Omental fat pad (tissue), 4 donors: ENCODE measurements around the gene DUSP6. TPM values are rescaled to one million over a fixed set of nuclear protein-coding genes. Genes with fewer than 3 reads are reported as not detected.
A peak's percentile ranks its signal among the peaks of the same experiment; 100 is the strongest.

Experiments used
- ATAC-seq: fragments of 150-250 bp; one replicate; pipeline ENCODE4 v1.9.1; 2016; ENCODE audit warnings: mild to moderate bottlenecking, moderate library complexity; ENCODE audit not compliant: low FRiP score
- DNase-seq: peaks from one replicate; pipeline ENCODE4 v3.0.0-alpha.2; 2019; ENCODE audit warnings: low spot score
- total RNA-seq, 4 donors: library from RNA; depleted of rRNA; stranded (reverse); fragments of >200 nt; gene quantifications; one replicate each; pipeline ENCODE4 v1.1.0, GENCODE V29; 2016
- TF ChIP-seq, protein P1 (sequence below), 3 donors: fragments of 450-650 bp; IDR thresholded peaks; one replicate each; pipeline ENCODE4 v1.5.1; 2016 to 2017; ENCODE audit warnings: antibody characterized with exemption in 3 of 3, mild to moderate bottlenecking in 3 of 3, moderate library complexity in 2 of 3

DUSP6 gene
- total RNA-seq, 4 donors from 2014 or later, result 201 to 329 (median 213) TPM

DNA sequence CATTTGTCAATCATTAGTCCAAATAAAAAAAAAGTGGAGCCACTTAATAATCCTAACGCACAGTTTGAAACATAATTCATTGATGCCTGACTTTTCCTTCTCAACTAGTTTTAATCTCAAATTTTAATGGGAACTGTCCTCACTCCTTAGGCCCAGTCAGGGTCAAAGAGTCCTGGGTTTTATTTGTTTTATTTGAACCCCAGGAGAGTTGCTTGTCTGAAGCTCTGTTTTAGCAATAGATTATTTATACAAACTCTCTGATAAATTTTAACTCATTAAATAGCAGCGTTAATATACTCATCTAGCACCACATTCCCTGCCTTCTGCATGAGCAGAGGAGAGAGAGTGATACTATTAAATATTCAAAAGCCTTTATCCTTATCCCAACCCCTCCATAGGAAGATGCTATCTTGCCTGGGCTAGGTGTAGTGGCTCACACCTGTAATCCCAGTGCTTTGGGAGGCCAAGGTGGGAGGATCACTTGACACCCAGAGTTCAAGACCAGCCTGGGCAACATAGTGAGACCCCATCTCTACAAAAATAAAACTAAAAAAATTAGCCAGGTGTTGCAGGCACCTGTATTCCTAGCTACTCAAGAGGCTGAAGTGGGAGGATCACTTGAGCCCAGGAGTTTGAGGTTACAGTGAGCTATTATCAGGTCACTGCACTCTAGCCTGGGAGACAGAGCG, 14.5 kb upstream of the DUSP6 start:
- TF ChIP-seq, protein P1, sequence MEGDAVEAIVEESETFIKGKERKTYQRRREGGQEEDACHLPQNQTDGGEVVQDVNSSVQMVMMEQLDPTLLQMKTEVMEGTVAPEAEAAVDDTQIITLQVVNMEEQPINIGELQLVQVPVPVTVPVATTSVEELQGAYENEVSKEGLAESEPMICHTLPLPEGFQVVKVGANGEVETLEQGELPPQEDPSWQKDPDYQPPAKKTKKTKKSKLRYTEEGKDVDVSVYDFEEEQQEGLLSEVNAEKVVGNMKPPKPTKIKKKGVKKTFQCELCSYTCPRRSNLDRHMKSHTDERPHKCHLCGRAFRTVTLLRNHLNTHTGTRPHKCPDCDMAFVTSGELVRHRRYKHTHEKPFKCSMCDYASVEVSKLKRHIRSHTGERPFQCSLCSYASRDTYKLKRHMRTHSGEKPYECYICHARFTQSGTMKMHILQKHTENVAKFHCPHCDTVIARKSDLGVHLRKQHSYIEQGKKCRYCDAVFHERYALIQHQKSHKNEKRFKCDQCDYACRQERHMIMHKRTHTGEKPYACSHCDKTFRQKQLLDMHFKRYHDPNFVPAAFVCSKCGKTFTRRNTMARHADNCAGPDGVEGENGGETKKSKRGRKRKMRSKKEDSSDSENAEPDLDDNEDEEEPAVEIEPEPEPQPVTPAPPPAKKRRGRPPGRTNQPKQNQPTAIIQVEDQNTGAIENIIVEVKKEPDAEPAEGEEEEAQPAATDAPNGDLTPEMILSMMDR (IDR thresholded peaks at IDR 0.05), result no peak
- DNase-seq, result no peak
- ATAC-seq, result no peak

DNA sequence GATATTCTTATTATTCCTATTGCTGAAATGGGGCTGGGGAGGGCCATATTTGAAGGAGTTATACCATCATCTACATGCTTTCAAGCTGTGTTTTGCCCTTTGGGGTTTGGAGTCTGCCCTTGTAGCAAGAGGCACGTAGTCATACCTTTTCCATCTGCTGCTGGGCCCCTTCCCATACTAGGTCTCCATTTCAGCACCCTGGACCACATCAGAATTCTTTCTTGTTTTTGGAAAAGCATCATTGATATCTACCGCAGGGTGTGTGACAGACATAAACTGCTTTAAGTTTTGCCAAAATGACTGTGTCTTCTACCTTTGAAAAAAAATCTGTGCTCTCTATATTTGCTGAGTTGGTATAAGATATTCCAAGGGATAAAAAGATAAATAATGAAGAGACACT, 12.3 kb upstream of the DUSP6 start:
- TF ChIP-seq, protein P1 (IDR thresholded peaks at IDR 0.05), result no peak
- DNase-seq (no peak), ATAC-seq (no peak)

DNA sequence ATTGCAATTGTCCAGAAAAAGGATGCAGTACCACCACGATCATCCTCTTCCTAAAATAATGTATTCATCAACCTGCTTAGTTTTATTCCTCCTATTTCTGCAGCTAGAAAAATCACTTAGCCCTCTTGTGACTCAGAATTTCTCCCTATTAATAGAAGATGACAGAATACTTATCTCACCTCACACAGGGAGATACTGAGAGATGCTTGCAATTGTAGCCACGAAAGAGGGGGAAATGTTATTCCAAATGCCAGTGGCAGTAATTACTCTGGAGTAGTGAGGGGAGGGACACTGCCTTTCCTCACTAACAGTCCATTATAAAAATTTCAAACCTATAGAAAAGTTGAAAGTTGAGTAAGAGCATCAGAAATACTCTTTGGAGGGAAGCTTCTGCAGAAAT, 11.8 kb upstream of the DUSP6 start:
- TF ChIP-seq, protein P1 (IDR thresholded peaks at IDR 0.05), result no peak
- no peak for ATAC-seq
- DNase-seq, result no peak

DNA sequence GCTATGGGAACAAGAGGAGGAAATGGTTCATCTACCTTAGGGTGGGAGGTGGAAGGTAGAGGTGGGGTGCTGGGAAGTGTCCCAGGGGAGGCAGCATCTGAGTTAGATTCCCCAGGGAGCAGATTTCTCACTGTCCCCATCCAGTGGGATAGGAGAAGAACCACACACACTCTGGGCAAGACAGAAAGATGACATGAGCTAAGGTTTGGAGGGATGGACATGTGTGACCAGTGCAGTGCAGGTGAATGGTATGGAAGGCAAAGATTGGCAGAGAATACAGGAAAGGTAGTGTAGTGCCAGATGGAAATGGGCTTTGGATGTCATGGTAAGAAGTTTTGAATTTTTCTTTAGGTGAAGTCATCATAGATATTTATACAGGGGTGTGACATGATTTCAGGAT, 11.3 kb upstream of the DUSP6 start:
- ATAC-seq (no peak), DNase-seq (no peak)
- TF ChIP-seq, protein P1 (IDR thresholded peaks at IDR 0.05), result no peak

DNA sequence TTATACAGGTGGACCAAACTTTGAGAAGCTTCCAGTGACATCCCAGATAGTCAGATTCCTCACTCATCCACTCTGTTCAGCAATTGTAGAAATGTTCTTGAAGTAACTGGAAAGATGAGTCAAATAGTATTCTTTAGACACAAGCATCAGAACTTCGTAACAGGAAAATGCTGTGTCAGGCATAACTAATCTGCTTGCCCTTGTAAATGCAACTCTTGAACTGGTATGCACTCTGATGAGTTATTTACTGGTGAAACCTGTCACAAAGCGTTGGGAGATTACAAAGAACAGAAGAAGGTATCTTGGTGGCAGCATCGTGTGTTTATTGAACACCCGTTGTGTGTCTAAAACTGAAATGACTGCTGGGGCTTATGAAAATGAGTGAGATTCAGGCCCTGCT, 10.8 kb upstream of the DUSP6 start:
- DNase-seq, result no peak
- TF ChIP-seq, protein P1 (IDR thresholded peaks at IDR 0.05), result no peak
- peak; percentile 75 for ATAC-seq

DNA sequence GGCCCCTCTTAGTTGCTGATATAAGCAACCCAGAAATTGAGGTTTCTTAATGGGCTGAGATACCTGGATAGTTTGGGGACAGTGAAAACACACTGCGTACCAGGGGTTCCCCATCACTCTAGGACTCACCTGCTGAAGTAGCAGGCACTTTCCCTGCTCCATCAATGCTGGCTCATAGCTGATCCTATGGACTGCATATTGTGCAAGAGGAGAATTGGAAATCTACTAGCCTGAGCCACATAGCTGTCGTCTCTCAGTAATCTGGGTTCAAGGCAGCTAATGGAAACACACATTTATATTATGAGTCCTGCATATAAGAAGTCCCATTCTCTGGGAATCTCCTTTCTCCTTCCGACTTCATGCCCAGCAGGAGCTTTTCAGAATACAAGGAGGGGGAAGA, 7.3 kb upstream of the DUSP6 start:
- DNase-seq (no peak), ATAC-seq (no peak)
- TF ChIP-seq, protein P1 (IDR thresholded peaks at IDR 0.05), result no peak

DNA sequence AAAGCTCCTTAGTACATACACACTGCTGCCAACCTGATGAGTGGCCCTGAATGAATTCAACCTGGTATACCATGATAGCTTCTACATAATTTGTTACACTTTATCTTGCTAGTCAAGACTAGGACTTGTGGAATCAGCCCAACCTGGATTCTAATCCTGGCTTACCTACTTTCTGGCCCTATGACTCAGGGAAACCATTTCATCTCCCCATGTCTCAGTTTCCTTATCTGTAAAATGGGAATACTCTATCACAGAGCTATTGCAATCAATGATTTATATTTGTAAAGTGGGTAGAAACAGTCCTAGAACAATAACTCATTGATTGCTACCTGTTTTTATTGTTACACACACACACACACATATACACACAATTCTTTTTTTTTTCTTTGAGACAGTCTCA, 6.5 kb upstream of the DUSP6 start:
- TF ChIP-seq, protein P1 (IDR thresholded peaks at IDR 0.05), result no peak

More for the DNA sequence above, 6.5 kb upstream of the DUSP6 start:
- no peak for DNase-seq
- ATAC-seq, result no peak
